HG03565 (cell line): Measurements from ENCODE around the gene TTI1.
"Not testable (repeated sequence)": the region's sequence is repeated elsewhere in the genome, so short reads cannot be mapped to it uniquely, and the experiment has no call there.

ENCODE experiments used
- ATAC-seq: cut with Tn5 transposase; IDR thresholded peaks from one replicate; pipeline ENCODE4 v1.9.1; 2021; ENCODE audit warnings: mild to moderate bottlenecking, moderate library complexity; ENCODE audit not compliant: unreplicated experiment

TTI1 gene

DNA sequence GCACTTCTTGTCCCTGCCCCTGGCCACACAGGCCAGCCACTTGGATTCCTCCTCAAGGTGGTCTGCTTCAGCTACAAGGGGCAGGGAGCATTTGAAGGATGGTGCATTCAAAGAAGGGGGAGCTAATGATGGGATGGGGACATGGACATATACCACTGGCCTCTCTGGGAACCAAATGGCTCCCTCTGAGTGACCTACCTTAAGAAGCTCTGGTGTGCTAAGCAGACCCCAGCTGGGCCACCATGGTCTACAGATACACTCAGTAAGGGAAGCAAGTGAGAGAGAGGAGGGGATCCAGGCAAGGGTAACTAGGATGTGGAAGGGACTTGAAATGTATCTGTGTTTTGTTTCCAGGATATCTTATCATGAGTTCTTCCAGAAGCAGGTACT lies 62.4 kb downstream of the TTI1 start:
- ATAC-seq = no peak

DNA sequence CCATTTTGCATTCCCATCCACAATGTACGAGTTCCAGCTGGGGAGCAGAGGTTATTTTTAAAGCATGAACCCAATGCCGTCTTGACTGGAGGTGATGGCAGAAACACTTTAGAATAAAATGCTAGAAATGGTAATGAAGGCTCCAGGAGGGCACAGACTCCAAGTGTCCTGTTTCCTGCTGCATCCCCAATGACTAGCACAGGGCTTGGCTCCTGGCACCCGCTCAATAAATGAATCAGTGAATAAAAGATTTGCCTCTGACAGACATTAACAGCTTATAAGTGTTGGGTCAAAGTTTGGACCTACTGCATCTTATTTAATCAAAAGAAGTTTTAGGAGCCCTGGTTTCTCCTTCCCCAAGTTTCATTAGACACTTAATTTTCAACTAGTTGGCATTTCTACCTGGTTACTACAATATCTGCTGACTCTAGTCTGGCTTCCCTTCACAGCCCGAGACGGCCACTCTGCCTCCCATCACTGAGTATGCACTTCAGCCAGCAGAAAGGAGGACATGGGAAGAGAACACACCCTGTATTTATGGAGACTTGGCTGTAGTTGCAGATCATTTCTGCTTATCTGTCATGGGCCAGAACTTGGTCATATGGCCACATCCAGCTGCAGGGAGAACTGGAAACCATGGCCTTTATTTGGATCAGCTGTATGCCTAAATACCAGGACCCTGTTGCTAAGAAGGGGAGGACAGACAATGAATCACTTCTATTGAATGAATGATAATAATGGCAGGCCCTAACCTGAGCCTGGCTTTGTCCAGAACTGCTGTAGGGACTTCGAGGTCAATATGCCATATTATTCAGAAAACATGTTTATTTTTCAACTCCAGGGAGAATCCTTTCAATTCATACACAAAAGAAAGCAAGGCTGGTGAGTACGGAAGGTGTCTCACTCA lies 63.1 kb downstream of the TTI1 start:
- no peak for ATAC-seq

DNA sequence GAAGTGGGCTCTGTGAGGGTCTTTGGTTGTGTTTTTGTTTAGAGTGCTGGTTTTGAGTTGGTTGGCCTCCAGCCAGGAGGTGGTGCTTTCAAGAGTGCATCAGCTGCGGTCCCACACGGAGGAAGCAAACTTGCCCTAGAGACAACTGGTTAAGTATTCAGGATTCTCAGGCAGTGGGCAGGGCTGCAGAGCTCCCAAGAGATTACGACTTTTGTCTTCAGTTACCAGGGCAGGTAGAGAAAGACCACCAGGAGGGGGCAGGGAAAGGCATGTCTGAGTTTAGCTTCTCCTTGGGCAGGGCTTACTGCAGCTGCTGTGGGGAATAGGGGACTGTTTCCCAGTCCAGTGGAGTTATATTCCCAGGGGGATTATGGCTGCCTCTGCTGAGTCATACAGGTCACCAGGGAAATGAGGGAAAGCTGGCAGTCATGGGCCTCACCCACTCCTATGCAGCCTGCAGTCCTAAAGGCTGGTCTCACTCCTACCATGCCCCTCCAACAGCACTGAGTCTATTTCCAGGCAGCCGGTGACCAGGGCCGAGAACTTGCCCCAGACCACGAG lies 64.3 kb downstream of the TTI1 start:
- no peak for ATAC-seq

DNA sequence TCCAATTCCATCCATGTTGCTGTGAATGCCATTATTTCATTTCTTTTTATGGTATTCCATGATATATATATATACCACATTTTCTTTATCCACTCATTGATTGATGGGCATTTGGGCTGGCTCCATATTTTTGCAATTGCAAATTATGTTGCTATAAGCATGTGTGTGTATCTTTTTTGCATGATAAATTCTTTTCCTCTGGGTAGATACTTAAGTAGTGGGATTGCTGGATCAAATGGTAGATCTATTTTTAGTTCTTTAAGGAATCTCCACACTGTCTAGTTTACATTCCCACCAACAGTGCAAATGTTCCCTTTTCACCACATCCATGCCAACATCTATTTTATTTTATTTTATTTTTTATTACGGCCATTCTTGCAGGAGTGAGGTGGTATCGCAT lies 69.8 kb downstream of the TTI1 start:
- ATAC-seq = not testable (repeated sequence)

DNA sequence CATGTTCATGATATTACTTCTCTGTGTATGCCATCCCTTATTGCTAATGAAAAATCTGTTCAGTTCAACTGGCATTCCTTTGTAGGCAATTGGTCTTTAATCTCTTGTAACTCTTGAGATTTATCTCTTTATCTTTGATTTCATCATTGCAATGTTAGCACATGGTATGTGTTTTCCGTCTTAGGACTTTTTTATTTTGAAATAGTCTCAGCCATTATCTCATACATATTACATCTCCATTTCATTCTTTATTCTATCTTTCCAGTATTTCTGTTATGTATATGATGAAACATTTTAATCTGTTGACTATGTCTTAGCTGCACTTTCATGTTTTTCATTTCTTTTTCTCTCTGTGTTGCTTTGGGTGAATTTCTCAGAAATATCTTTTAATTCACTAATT lies 72.2 kb downstream of the TTI1 start:
- no peak for ATAC-seq

DNA sequence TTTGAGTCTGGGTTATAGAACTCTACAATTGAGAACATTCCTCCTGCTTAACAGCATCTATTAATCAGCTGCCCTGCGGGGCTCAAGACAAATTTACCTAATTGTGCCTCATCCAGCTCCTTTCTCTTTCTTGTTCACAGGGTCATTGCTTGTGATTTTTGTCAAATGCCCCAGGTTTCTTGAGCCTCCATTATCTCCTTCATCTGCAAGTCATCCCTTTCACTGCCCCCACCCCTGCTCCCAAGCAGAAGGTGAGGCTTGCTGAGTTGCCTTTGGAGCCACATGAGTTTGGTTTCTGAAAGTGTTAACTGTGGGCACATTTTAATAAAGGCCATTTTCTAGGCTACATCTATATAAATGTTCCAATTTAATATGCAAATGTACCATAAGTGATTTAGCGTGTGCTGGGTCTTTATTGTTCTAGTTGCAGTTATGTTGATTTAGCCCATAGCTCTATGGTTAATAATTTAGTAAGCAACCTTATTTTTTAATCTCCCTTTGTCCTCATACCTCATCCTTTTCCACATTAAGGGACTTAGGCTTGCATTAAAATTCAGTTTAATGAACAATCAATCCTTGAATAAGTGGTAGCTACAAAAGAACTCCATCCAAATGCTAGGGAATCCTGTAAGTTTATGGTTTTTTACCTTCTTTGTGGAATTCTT lies 74.3 kb downstream of the TTI1 start:
- ATAC-seq = no peak

DNA sequence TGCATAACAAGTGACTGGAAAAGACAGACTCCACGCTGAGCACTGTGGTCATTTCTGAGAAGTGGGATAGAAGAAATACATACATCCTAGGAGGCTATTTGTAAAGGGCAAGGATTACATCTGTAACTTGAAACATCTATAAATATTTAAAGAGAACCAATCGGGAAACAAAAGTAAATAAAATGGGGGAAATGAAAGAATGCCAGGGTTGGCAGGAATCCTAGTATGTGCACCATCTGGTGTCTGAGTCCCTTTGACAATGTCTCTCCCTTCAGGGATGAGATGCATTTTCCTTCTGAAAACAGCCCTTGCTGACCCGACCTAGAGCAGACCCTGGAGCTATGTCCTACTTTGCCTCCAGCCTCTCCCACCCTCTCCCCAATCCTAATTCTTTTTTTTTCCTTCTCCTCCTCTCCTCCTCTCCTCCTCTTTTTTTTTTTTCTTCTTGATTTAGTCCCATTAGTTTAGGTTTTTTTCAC lies 77.1 kb downstream of the TTI1 start:
- no peak for ATAC-seq

DNA sequence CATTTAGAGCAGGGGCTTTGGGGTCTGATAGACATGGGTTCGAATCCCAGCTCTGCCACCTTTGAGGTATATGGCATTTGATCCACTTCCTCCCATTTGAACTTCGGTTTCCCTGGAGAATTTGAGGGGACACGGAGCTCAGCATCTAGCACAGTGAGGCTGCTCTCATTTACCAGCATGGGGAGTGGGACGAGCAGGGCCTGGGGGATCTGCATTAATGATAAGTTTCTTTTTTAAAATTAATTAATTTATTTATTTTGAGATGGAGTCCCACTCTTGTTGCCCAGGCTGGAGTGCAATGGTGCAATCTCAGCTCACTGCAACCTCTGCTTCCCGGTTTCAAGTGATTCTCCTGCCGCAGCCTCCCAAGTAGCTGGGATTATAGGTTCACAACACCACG lies 77.7 kb downstream of the TTI1 start:
- ATAC-seq = no peak

DNA sequence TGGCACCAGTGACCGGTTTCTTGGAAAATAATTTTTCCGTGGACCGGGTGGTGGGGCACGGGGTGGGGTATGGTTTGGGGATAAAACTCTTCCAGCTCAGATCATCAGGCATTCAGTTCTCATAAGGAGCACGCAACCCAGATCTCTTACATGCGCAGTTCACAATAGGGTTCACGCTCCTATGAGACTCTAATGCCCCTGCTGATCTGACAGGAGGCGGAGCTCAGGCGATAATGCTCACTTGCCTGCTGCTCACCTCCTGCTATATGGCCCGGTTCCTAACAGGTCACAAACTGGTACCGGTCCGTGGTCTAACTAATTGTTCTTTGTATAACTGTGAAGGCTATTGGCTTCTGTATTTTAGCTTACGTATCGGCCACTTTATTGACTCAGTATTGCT lies 78.6 kb downstream of the TTI1 start:
- ATAC-seq = no peak

DNA sequence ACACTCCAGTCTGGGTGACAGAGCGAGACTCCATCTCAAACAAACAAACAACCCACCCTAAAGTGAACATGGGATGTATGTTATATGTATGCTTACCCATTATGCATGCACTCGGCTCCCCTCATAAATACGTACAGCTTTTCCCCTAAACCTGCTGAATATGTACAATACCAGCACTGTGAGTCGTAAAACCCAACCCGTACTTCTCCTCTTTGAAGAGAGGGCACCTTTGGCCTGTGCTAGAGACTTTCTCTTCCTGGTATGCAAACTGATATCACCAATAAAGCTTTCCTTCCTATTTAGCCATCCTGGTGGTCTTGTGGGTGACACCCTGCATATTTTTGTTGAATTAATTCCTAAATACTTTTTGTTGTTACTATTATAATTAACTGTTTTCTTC lies 79.1 kb downstream of the TTI1 start:
- ATAC-seq = no peak

DNA sequence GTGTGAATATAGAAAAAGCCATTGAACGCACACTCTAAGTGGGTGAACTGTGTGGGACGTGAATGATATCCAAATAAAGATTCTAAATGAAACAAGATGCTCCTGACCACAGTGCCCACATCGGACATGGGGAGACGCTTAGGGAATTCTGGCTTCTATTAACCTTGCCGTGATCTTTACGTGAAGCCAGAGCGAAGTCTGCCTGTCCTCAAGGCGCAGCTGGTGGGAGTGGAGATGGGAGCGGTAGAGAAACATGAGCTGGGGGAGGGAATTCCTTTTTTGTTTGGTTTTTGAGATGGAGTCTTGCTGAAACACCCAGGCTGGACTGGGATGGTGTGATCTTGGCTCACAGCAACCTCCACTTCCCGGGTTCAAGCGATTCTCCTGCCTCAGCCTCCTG lies 84.3 kb downstream of the TTI1 start:
- ATAC-seq = no peak

DNA sequence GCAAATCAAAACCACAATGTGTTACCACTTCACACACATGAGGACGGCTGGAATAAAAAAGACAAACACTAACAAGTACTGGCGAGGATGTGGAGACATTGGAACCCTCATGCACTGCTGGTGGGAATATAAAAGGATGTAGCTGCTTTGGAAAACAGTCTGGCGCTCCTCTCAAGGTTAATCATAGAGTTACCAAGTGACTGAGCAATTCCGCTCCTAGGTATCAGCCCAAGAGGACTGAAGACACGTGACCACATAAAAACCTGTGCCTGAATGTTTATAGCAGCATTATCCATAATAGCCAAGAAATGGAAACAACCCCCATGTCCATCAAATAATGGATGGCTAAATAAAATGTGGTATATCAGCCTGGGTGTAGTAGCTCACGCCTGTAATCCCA lies 85.3 kb downstream of the TTI1 start:
- ATAC-seq = no peak

DNA sequence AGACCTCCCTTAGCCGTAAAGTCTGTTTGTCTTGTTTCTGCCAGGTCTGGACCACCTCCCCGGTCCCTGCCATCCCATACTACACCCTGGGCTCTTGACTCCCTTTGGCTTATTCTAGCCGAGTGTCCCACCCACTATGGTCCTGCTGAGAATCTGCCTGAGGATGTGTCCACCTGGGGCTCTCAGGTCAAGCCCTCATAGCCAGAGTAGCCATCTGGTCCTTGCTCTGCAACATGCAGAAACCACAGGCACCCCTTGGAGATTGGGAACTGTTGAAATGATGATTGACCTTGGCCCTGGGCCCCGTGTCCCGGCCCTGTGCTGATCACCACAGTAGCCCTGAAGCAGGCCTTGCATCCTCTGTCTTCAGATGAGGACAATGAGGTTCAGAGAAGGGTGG lies 86.3 kb downstream of the TTI1 start:
- no peak for ATAC-seq

DNA sequence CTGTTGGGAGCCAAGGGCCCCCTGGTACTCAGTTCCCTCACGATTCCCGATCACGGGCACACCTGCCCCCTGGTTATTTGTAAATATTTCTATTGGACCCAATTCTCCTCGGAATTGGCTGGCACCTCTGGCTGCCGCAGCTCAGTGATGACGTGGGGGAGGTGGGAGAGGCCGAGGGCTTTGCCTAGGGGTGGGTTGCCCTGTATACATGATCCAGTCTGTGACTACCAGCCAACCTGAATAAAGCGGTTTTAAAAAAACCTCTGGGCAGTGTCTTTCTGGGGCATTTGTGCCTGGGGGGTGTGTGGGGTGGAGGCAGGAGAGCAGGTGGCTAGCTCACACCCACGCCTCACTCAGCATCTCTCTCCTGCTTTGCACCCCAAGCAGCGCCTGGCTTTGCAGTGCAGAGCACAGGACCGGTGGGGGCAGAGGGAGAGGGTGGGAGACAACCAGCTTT lies 88.1 kb downstream of the TTI1 start:
- no peak for ATAC-seq

DNA sequence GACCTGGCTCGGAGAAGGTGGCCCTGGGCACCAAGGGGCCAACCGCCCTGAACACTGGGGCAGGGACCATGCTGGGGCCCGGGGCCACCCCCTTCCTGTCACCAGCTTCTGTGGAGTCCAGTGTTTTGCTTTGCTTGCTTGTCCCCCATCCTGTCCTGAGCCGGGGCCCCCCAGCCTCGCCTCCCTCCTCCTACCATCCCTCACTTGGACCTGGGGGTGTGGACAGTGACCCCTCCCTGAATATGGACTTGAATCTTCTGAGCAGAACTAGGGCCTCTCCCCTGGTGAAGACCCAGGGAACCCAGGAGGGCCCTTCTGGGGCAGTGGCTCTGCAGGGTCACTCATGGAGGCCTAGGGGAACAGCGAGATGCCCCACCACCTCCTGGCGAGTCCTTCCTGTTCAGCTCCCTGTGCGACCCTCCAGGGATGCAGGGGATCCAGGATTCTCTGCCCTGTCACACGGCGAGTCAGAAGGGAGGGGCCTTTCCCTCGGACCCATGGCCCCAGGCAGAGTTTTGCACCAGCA lies 88.7 kb downstream of the TTI1 start:
- ATAC-seq = no peak

DNA sequence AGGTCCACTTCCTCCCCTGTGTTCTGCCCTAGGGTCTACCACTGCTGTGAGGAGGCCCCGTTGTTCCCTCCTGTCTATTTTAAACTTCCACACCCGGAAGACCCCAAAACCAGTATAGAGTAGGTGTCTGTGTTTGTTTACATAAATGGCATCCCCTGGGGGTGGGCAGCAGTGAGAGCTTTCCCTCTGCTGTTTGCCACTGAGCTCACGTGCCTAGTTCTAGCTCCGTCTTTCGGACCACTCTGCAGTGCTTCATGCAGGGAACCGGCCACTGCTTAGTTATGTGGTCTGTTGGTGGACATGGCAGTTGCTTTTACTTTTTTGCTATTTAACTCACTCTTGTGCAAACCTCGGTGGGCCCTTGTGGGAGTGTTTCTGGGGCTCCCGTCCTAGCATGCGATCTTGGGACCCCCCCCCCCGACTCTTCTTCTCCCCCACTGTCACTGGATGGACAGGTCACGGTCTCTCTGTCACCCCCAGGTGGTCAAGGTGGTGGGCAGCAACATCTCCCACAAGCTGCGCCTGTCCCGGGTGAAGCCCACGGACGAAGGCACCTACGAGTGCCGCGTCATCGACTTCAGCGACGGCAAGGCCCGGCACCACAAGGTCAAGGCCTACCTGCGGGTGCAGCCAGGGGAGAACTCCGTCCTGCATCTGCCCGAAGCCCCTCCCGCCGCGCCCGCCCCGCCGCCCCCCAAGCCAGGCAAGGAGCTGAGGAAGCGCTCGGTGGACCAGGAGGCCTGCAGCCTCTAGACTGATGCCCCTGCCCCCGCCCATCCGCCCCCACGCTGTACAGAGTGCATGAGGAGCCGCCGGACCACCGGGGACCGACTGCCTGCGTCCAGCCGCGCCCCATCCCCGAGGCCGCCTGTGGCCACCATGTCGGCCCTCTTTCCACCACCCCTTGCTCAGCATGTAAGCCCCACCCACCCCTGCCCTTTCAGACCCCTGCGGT lies 89.5 kb downstream of the TTI1 start:
- ATAC-seq = no peak

DNA sequence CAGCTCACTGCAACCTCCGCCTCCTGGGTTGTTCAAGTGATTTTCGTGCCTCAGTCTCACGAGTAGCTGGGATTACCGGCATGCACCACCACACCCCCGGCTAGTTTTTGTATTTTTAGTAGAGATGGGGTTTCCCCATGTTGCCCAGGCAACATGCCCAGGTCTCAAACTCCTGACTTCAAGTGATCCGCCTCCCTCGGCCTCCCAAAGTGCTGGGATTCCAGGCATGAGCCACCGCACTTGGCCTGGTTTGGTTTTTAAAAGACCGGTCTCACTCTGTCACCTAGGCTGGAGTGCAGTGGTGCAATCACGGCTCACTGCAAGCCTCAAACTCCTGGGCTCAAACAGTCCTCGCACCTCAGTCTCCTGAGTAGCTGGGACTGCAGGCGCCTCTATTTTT lies 90.2 kb downstream of the TTI1 start:
- ATAC-seq = no peak

DNA sequence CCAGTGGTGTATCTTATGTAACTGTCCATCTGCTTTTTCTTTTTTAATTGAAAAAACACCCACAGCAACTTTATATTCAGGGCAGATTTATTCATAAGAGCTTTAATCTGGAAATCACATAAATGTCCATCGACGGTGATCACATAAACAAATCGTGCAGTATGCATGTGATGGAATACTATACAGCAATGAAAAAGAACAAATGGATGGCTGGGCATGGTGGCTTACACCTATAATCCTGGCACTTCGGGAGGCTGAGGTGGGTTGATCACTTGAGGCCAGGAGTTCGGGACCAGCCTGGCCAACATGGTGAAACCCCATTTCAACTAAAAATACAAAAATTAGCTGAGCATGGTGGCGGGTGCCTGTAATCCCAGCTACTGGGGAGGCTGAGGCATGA lies 91.3 kb downstream of the TTI1 start:
- ATAC-seq = no peak

DNA sequence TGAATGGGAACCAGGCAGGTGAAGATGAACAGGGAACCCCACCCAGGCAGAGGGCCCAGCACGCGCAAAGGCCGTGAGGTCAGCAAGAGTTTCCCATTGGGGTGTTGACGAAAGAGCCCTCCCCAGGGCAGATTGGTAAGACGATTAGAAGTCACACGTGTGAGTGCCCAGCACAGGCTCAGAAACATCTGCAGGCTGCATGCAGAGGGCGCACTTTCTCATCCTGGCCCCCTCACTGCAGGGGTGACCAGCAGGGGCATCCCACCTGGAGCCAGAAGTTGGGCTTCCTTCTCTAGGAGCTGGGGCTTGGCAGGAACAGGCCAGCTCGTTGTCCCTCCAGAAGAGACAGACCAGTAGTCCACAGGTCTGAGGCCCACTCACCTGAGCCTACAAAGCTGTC lies 91.9 kb downstream of the TTI1 start:
- no peak for ATAC-seq

DNA sequence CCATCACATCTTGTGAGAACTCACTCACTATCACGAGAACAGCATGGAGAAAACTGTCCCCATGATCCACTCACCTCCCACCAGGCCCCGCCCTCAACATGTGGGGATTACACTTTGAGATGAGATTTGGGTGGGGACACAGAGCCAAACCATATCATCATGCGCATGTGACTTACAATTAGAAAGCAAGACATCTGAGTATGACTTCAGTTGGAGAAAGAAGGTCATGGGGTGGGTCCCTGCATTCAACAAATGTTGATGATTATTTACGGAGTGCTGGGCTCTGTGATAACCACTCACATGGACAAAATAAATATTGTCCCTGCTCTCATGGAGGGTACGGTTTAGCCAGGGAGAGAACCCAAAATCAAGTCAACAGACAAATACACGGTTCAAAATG lies 92.4 kb downstream of the TTI1 start:
- ATAC-seq = no peak
